HepG2 (cell line): Measurements from ENCODE around the gene SIK3. TPM values are rescaled to one million over a fixed set of nuclear protein-coding genes. Genes with fewer than 3 reads are reported as not detected.

Experiments
- ARNTL ChIP-seq: sonication (generic); formaldehyde crosslinking; IDR thresholded peaks from 2 replicates; pipeline ENCODE4 v1.4.0; 2020; ENCODE audit warnings: mild to moderate bottlenecking, missing genetic modification reagents
- ATAD3A ChIP-seq: sonication (generic); formaldehyde crosslinking; IDR thresholded peaks from 2 replicates; pipeline ENCODE4 v1.4.0; 2020; ENCODE audit warnings: missing genetic modification reagents
- ATF1 ChIP-seq: IDR thresholded peaks from 2 replicates; pipeline ENCODE4 v1.6.1; 2016; ENCODE audit warnings: mild to moderate bottlenecking, control low read depth
- CC2D1A ChIP-seq: sonication (generic); formaldehyde crosslinking; IDR thresholded peaks from 2 replicates; pipeline ENCODE4 v1.8.1; 2023; ENCODE audit warnings: mild to moderate bottlenecking, missing genetic modification reagents
- GLI4 ChIP-seq: sonication (generic); formaldehyde crosslinking; IDR thresholded peaks from 2 replicates; pipeline ENCODE4 v1.5.1; 2020; ENCODE audit warnings: missing genetic modification reagents, mild to moderate bottlenecking, moderate library complexity, borderline replicate concordance
- HINFP ChIP-seq: sonication (generic); formaldehyde crosslinking; IDR thresholded peaks from 2 replicates; pipeline ENCODE4 v1.4.0; 2020; ENCODE audit warnings: low read depth, mild to moderate bottlenecking, missing genetic modification reagents
- NFKBIZ ChIP-seq: IDR thresholded peaks from 2 replicates; pipeline ENCODE4 v1.6.1; 2018; ENCODE audit warnings: missing genetic modification reagents, missing compliant biosample characterization
- RNF2 ChIP-seq: fragments of 450-650 bp; conservative IDR thresholded peaks from 2 replicates; pipeline ENCODE4 v1.6.1; 2016; ENCODE audit warnings: low read depth
- SALL2 ChIP-seq: sonication (generic); formaldehyde crosslinking; IDR thresholded peaks from 2 replicates; pipeline ENCODE4 v1.8.1; 2023; ENCODE audit warnings: mild to moderate bottlenecking, missing genetic modification reagents, inconsistent platforms
- TAF15 ChIP-seq: fragments of 200-400 bp; formaldehyde crosslinking; IDR thresholded peaks from one replicate; pipeline ENCODE4 v1.6.1; 2018; ENCODE audit warnings: mild to moderate bottlenecking, low read depth, low read length; ENCODE audit not compliant: poor library complexity, severe bottlenecking
- ZMAT5 ChIP-seq: sonication (generic); formaldehyde crosslinking; IDR thresholded peaks from 2 replicates; pipeline ENCODE4 v1.5.0; 2020; ENCODE audit warnings: mild to moderate bottlenecking, low read depth, missing genetic modification reagents, borderline replicate concordance
- ZNF124 ChIP-seq: sonication (generic); formaldehyde crosslinking; IDR thresholded peaks from 2 replicates; pipeline ENCODE4 v1.4.0; 2020; ENCODE audit warnings: missing genetic modification reagents
- ZNF580 ChIP-seq: IDR thresholded peaks from 2 replicates; pipeline ENCODE4 v1.6.1; 2016; ENCODE audit warnings: low read depth, borderline replicate concordance
- ZNF589 ChIP-seq: sonication (generic); formaldehyde crosslinking; conservative IDR thresholded peaks from 2 replicates; pipeline ENCODE4 v1.8.0; 2022; ENCODE audit warnings: mild to moderate bottlenecking, moderate library complexity, missing genetic modification reagents
- ZNF615 ChIP-seq: sonication (generic); formaldehyde crosslinking; IDR thresholded peaks from 2 replicates; pipeline ENCODE4 v1.5.0; 2020; ENCODE audit warnings: mild to moderate bottlenecking, missing genetic modification reagents, borderline replicate concordance
- ZNF639 ChIP-seq: conservative IDR thresholded peaks from 2 replicates; pipeline ENCODE4 v1.6.1; 2018; ENCODE audit warnings: missing genetic modification reagents
- ZNF646 ChIP-seq: sonication (generic); formaldehyde crosslinking; IDR thresholded peaks from 2 replicates; pipeline ENCODE4 v1.9.0; 2021; ENCODE audit warnings: mild to moderate bottlenecking, missing genetic modification reagents
- ZNF670 ChIP-seq: sonication (generic); formaldehyde crosslinking; IDR thresholded peaks from 2 replicates; pipeline ENCODE4 v1.8.0; 2022; ENCODE audit warnings: mild to moderate bottlenecking, missing genetic modification reagents, borderline replicate concordance
- ZNF782 ChIP-seq: sonication (generic); formaldehyde crosslinking; IDR thresholded peaks from 2 replicates; pipeline ENCODE4 v1.4.0; 2020; ENCODE audit warnings: missing genetic modification reagents, mild to moderate bottlenecking, borderline replicate concordance
- polyA plus RNA-seq, 8 experiments: library from polyadenylated mRNA; depleted of rRNA in 3 of 8; stranded (reverse) in 7 of 8; unstranded in 1 of 8; fragments of >200 nt; fragmentation: Illumina TruSeq in 4 of 8; extraction: Trizol in 4 of 8; gene quantifications; 2 replicates each; pipeline versions ENCODE4 v1.2.1 to v1.2.3, GENCODE V29; 2011 to 2016; ENCODE audit warnings: low read depth in 4 of 8, missing spikeins in 1 of 8, mixed read lengths in 1 of 8; ENCODE audit not compliant: insufficient read depth in 1 of 8
- total RNA-seq, 5 experiments: library from RNA; depleted of rRNA; stranded (reverse); fragments of >200 nt; fragmentation: Illumina TruSeq; extraction: Trizol; gene quantifications; 2 replicates each; pipeline ENCODE4 v1.2.3, GENCODE V29; 2016; ENCODE audit warnings: low read depth in 1 of 5

Gene SIK3
- total and polyA plus RNA-seq, 2 of the 13 experiments (the other 11 are each of a cell fraction or from before 2014, with no cell fraction given) = 5.7 to 9.8 TPM

- TF ChIP-seq TAF15 (no peak), ZNF580 (CRISPR knock-in tag) (peak; percentile 14; the same call in 1 of the 2 replicates), ARNTL (CRISPR knock-in tag) (peak; percentile 95), ZNF124 (CRISPR knock-in tag) (no peak; the same call in 1 of the 2 replicates), ZNF639 (CRISPR knock-in tag) (no peak; the same call in 1 of the 2 replicates), RNF2 (no peak), ZNF782 (no peak; the same call in 1 of the 2 replicates), ATF1 (CRISPR knock-in tag) (0 out of 2 replicates have a peak, but pooled peaks have one; percentile 24), ZNF589 (CRISPR knock-in tag) (no peak), SALL2 (CRISPR knock-in tag) (peak; percentile 29; the same call in 1 of the 2 replicates), CC2D1A (CRISPR knock-in tag) (no peak), NFKBIZ (CRISPR knock-in tag) (no peak), ZNF615 (no peak), ZNF670 (CRISPR knock-in tag) (peak; percentile 83; the same call in 1 of the 2 replicates), ZMAT5 (no peak), ZNF646 (CRISPR knock-in tag) (no peak), ATAD3A (CRISPR knock-in tag) (no peak), GLI4 (CRISPR knock-in tag) (no peak), HINFP (CRISPR knock-in tag) (no peak)
These were observed 269.4 kb downstream of the SIK3 start (continued) for GRCh38 chr11:116828632-116829524.
